Transverse colon (tissue), 4 donors: Measurements from ENCODE around the gene RAC2.

Experiments
- CTCF ChIP-seq, 5 experiments: fragments of 200-600 bp in 3 of 5; fragments of 450-650 bp in 2 of 5; sonication (generic) in 3 of 5; IDR thresholded peaks; 1 replicate in 2 of 5; 2 replicates in 3 of 5; pipeline ENCODE4 v1.5.1; 2016 to 2017; ENCODE audit warnings: antibody characterized with exemption in 5 of 5, inconsistent platforms in 3 of 5, mild to moderate bottlenecking in 2 of 5, moderate library complexity in 1 of 5
- EP300 ChIP-seq: sonication (generic); formaldehyde crosslinking; IDR thresholded peaks from one replicate; pipeline ENCODE4 v1.6.1; 2017; ENCODE audit warnings: antibody characterized with exemption, low read depth
- POLR2A ChIP-seq: fragments of 450-650 bp; IDR thresholded peaks from one replicate; pipeline ENCODE4 v1.6.1; 2016; ENCODE audit warnings: antibody characterized with exemption, mild to moderate bottlenecking, moderate library complexity
- POLR2AphosphoS5 ChIP-seq, 3 donors: sonication (generic); formaldehyde crosslinking; IDR thresholded peaks; one replicate each; pipeline ENCODE4 v1.6.1; 2016; ENCODE audit warnings: antibody characterized with exemption in 3 of 3

DNA sequence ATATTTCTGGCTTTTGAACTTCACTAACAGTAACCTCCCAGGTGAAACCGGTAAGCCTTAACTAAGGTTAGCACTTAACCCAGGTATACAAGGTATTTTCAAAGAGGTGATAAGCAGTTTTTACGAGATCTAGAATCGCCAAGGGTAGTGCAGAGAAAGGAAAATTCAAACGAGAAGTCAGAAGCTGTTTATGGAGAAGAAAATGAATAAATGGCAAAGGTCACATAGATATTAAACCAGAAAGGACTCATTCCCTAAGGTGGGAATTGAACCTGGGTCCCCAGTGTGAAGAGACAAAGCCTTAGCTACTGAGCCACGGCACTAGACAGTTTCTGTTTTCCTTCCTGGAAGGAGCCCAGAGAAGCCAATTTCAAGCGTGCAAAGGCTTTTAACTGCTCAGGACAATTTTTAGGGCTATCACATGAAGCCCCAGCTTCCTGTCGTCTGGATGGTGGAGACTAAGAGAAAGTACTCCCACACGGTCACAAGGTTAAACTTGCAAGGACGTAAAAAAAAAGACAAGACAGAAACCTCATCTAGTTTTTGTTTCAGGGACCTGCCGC is 50.4 kb downstream of the RAC2 start:
- TF ChIP-seq CTCF (IDR thresholded peaks at IDR 0.05), result no peak
- no peak for TF ChIP-seq POLR2A
- no peak for TF ChIP-seq EP300
- no peak for TF ChIP-seq POLR2AphosphoS5 (IDR thresholded peaks at IDR 0.05)
